H1 (cell line): ENCODE results near the gene FOXM1. TPM values are rescaled to one million over a fixed set of nuclear protein-coding genes. Genes with fewer than 3 reads are reported as not detected.

Experiments
- CTCF ChIA-PET: fragments of 300-600 bp; sonication (Branson Sonifier 250); formaldehyde crosslinking; loops from one replicate; lab custom pipeline; 2021; ENCODE audit not compliant: partially characterized antibody; lab: Charles Lee
- POLR2A ChIA-PET: fragments of 300-600 bp; sonication (Branson Sonifier 250); formaldehyde crosslinking; loops from one replicate; lab custom pipeline; 2021; ENCODE audit warnings: inconsistent platforms; ENCODE audit not compliant: partially characterized antibody; lab: Charles Lee
- DNase-seq, 2 experiments: peaks; one replicate each; pipeline versions ENCODE4 v3.0.0 to v3.0.0-alpha.2; 2010 to 2022; ENCODE audit warnings: low spot score in 2 of 2, low read depth in 1 of 2, mixed read lengths in 1 of 2
- FAIRE-seq: peaks from 2 replicates; lab custom pipeline; 2011; peaks lifted over from hg19 to GRCh38; lab: Jason Lieb, UNC
- H2AFZ ChIP-seq: 2 replicates; pipeline ENCODE4 v1.8.1; 2012; ENCODE audit warnings: low read length, inconsistent platforms
- H2AK5ac ChIP-seq: 2 replicates; pipeline ENCODE4 v1.6.1; 2013; ENCODE audit warnings: low read depth, low read length
- H2BK120ac ChIP-seq: replicated peaks from 2 replicates; pipeline ENCODE3; 2013; ENCODE audit warnings: low read depth, low read length, inconsistent platforms
- H2BK12ac ChIP-seq: 2 replicates; pipeline ENCODE4 v1.6.1; 2013; ENCODE audit warnings: low read depth, low read length
- H2BK15ac ChIP-seq: 2 replicates; pipeline ENCODE4 v1.6.1; 2013; ENCODE audit warnings: low read length
- H2BK20ac ChIP-seq: 2 replicates; pipeline ENCODE4 v1.6.1; 2013; ENCODE audit warnings: low read length
- H2BK5ac ChIP-seq: 2 replicates; pipeline ENCODE4 v1.6.1; 2013; ENCODE audit warnings: low read depth, low read length
- H3K14ac ChIP-seq: 2 replicates; pipeline ENCODE4 v1.6.1; 2013; ENCODE audit warnings: inconsistent platforms; ENCODE audit not compliant: insufficient read length
- H3K18ac ChIP-seq: 2 replicates; pipeline ENCODE4 v1.6.1; 2013; ENCODE audit warnings: low read length; ENCODE audit errors: extremely low read depth
- H3K23ac ChIP-seq: 2 replicates; pipeline ENCODE4 v1.6.1; 2013; ENCODE audit warnings: inconsistent platforms; ENCODE audit not compliant: insufficient read length
- H3K23me2 ChIP-seq: 2 replicates; pipeline ENCODE4 v1.6.1; 2013; ENCODE audit warnings: low read depth, low read length
- H3K27ac ChIP-seq: 2 replicates; pipeline ENCODE4 v1.6.1; 2011; ENCODE audit warnings: low read depth, low read length, inconsistent platforms
- H3K27me3 ChIP-seq, 4 experiments: replicated peaks in 1 of 4; 1 replicate in 1 of 4; 2 replicates in 3 of 4; pipeline versions ENCODE4 v1.6.1 to v1.8.1; 2011 to 2013; ENCODE audit warnings: low read length in 3 of 4, mild to moderate bottlenecking in 3 of 4, inconsistent platforms in 2 of 4, mixed read lengths in 2 of 4, moderate library complexity in 1 of 4; ENCODE audit not compliant: control insufficient read depth in 3 of 4, insufficient read depth in 3 of 4; ENCODE audit errors: extremely low read depth in 1 of 4
- H3K36me3 ChIP-seq, 4 experiments: 2 replicates each; pipeline versions ENCODE4 v1.6.1 to v1.8.1; 2011 to 2013; ENCODE audit warnings: mild to moderate bottlenecking in 4 of 4, low read length in 3 of 4, moderate library complexity in 2 of 4, control low read depth in 1 of 4, inconsistent platforms in 1 of 4; ENCODE audit not compliant: insufficient read depth in 4 of 4, control insufficient read depth in 2 of 4
- H3K4ac ChIP-seq: replicated peaks from 2 replicates; pipeline ENCODE3; 2013; ENCODE audit warnings: low read length, low read depth, mixed read lengths, inconsistent platforms; ENCODE audit not compliant: insufficient read length
- H3K4me1 ChIP-seq, 4 experiments: replicated peaks in 1 of 4; 1 replicate in 1 of 4; 2 replicates in 3 of 4; pipeline versions ENCODE4 v1.6.1 to v1.8.1; 2011 to 2013; ENCODE audit warnings: low read length in 3 of 4, inconsistent platforms in 2 of 4, mixed read lengths in 1 of 4; ENCODE audit not compliant: insufficient read depth in 4 of 4, control insufficient read depth in 3 of 4
- H3K4me2 ChIP-seq, 2 experiments: 2 replicates each; pipeline versions ENCODE4 v1.6.1 to v1.8.1; 2011 to 2013; ENCODE audit warnings: low read depth in 2 of 2, low read length in 2 of 2, control low read depth in 1 of 2, inconsistent platforms in 1 of 2, mild to moderate bottlenecking in 1 of 2; ENCODE audit not compliant: insufficient read depth in 1 of 2
- H3K4me3 ChIP-seq, 4 experiments: fragments of 200-600, 300-600 bp in 1 of 4; sonication (generic), shearing (Covaris generic), sonication (Bioruptor Twin) in 1 of 4; 2 replicates each; pipeline versions ENCODE4 v1.5.1 to v1.8.1; 2011 to 2016; ENCODE audit warnings: low read length in 4 of 4, low read depth in 3 of 4, control low read depth in 2 of 4, inconsistent platforms in 2 of 4, mild to moderate bottlenecking in 2 of 4, mixed read lengths in 1 of 4, moderate library complexity in 1 of 4; ENCODE audit not compliant: insufficient read depth in 2 of 4; ENCODE audit errors: extremely low read depth in 1 of 4
- H3K56ac ChIP-seq: replicated peaks from 2 replicates; pipeline ENCODE3; 2013; ENCODE audit warnings: low read depth, mild to moderate bottlenecking, mixed read lengths, low read length, inconsistent platforms; ENCODE audit not compliant: insufficient read length
- H3K79me1 ChIP-seq: 2 replicates; pipeline ENCODE4 v1.6.1; 2013; ENCODE audit warnings: low read depth, low read length, control low read depth
- H3K79me2 ChIP-seq, 2 experiments: 2 replicates each; pipeline versions ENCODE4 v1.6.1 to v1.8.1; 2012 to 2013; ENCODE audit warnings: low read length in 2 of 2, mild to moderate bottlenecking in 2 of 2, inconsistent platforms in 1 of 2; ENCODE audit not compliant: insufficient read depth in 2 of 2, control insufficient read depth in 1 of 2
- H3K9ac ChIP-seq, 4 experiments: replicated peaks in 1 of 4; 1 replicate in 1 of 4; 2 replicates in 3 of 4; pipeline versions ENCODE4 v1.6.1 to v1.8.1; 2011 to 2013; ENCODE audit warnings: low read depth in 3 of 4, low read length in 3 of 4, control low read depth in 2 of 4, mild to moderate bottlenecking in 2 of 4, moderate library complexity in 2 of 4, inconsistent platforms in 1 of 4; ENCODE audit errors: extremely low read depth in 1 of 4
- H3K9me3 ChIP-seq, 2 experiments: 2 replicates each; pipeline versions ENCODE4 v1.6.1 to v1.8.1; 2012 to 2013; ENCODE audit warnings: mild to moderate bottlenecking in 2 of 2, moderate library complexity in 2 of 2, control low read depth in 1 of 2, inconsistent platforms in 1 of 2, low read depth in 1 of 2, low read length in 1 of 2, mixed read lengths in 1 of 2; ENCODE audit not compliant: insufficient read depth in 2 of 2
- H4K20me1 ChIP-seq, 2 experiments: replicated peaks in 1 of 2; 2 replicates each; pipeline versions ENCODE3 to v1.8.1; 2011 to 2013; ENCODE audit warnings: inconsistent platforms in 2 of 2, low read length in 2 of 2, mild to moderate bottlenecking in 1 of 2; ENCODE audit not compliant: insufficient read depth in 2 of 2, control insufficient read depth in 1 of 2
- H4K5ac ChIP-seq: 2 replicates; pipeline ENCODE4 v1.6.1; 2013; ENCODE audit warnings: low read length, low read depth, mixed read lengths, inconsistent platforms; ENCODE audit not compliant: insufficient read length
- H4K8ac ChIP-seq: 2 replicates; pipeline ENCODE4 v1.8.0; 2013; ENCODE audit warnings: mild to moderate bottlenecking, moderate library complexity, low read length, inconsistent platforms; ENCODE audit not compliant: insufficient read depth; ENCODE audit errors: extremely low read depth
- H4K91ac ChIP-seq: replicated peaks from 2 replicates; pipeline ENCODE3; 2013; ENCODE audit warnings: low read length, mixed read lengths, inconsistent platforms; ENCODE audit not compliant: insufficient read length
- CTBP2 ChIP-seq: IDR thresholded peaks from 2 replicates; pipeline ENCODE4 v1.7.0; 2011; ENCODE audit warnings: borderline replicate concordance, mild to moderate bottlenecking, moderate library complexity, mixed read lengths, low read length; ENCODE audit not compliant: insufficient read depth, insufficient read length
- GTF2F1 ChIP-seq: IDR thresholded peaks from 2 replicates; pipeline ENCODE4 v1.6.1; 2012; ENCODE audit warnings: low read depth, low read length, improper control_type of control experiment, borderline replicate concordance
- JUN ChIP-seq: IDR thresholded peaks from 2 replicates; pipeline ENCODE4 v1.6.1; 2011; ENCODE audit warnings: low read depth, mild to moderate bottlenecking, improper control_type of control experiment, low read length
- JUND ChIP-seq: IDR thresholded peaks from 2 replicates; pipeline ENCODE4 v1.6.1; 2011; ENCODE audit warnings: mild to moderate bottlenecking, improper control_type of control experiment, low read length
- KDM1A ChIP-seq: fragments of 200-600, 300-600 bp; sonication (generic); IDR thresholded peaks from 2 replicates; pipeline ENCODE4 v1.7.1; 2016; ENCODE audit warnings: mild to moderate bottlenecking, low read length, borderline replicate concordance
- MAFK ChIP-seq: IDR thresholded peaks from 2 replicates; pipeline ENCODE4 v1.6.1; 2012; ENCODE audit warnings: low read depth, mild to moderate bottlenecking, improper control_type of control experiment, low read length
- RAD21 ChIP-seq, 2 experiments: IDR thresholded peaks in 1 of 2; conservative IDR thresholded peaks in 1 of 2; 2 replicates each; pipeline ENCODE4 v1.6.1; 2011; ENCODE audit warnings: low read depth in 2 of 2, low read length in 2 of 2, improper control_type of control experiment in 1 of 2, inconsistent platforms in 1 of 2, mild to moderate bottlenecking in 1 of 2, moderate library complexity in 1 of 2
- RNF2 ChIP-seq: fragments of 200-900, 300-1000 bp; sonication (generic); IDR thresholded peaks from 2 replicates; pipeline ENCODE4 v1.7.1; 2016; ENCODE audit warnings: borderline replicate concordance, low read depth, mild to moderate bottlenecking, antibody characterized with exemption, low read length; ENCODE audit not compliant: poor library complexity, severe bottlenecking; ENCODE audit errors: missing control alignments
- SIX5 ChIP-seq: IDR thresholded peaks from 2 replicates; pipeline ENCODE4 v1.6.1; 2011; ENCODE audit warnings: mild to moderate bottlenecking, low read depth, low read length
- SP2 ChIP-seq: IDR thresholded peaks from 2 replicates; pipeline ENCODE4 v1.6.1; 2012; ENCODE audit warnings: mild to moderate bottlenecking, low read length, inconsistent platforms
- TAF7 ChIP-seq: optimal IDR thresholded peaks from 2 replicates; pipeline ENCODE3; 2011; ENCODE audit warnings: low read depth, mild to moderate bottlenecking, inconsistent platforms, low read length, moderate library complexity, borderline replicate concordance
- TCF12 ChIP-seq: IDR thresholded peaks from 2 replicates; pipeline ENCODE4 v1.6.1; 2011; ENCODE audit warnings: low read depth, mild to moderate bottlenecking, low read length
- WGBS, 2 experiments: shearing (Covaris generic) in 1 of 2; methylation state at CpG; one replicate each; pipeline versions ENCODE4 v1.1.6 to v1.1.7; 2013 to 2015; ENCODE audit warnings: low lambda C conversion rate in 2 of 2, mixed read lengths in 2 of 2, inconsistent platforms in 1 of 2, low coverage in 1 of 2, missing lambda C conversion rate in 1 of 2; ENCODE audit not compliant: insufficient replicate concordance in 2 of 2, insufficient coverage in 1 of 2, insufficient read length in 1 of 2; ENCODE audit errors: extremely low coverage in 1 of 2, missing lambda C conversion rate in 1 of 2; 5-methylcytosine and 5-hydroxymethylcytosine counted together
- polyA plus RNA-seq, 7 experiments: library from polyadenylated mRNA; depleted of rRNA in 3 of 7; stranded (reverse) in 5 of 7; unstranded in 2 of 7; fragments of >200 nt in 5 of 7; fragments of 200-250 nt in 2 of 7; gene quantifications; 1 replicate in 5 of 7; 2 replicates in 1 of 7; 4 replicates in 1 of 7; pipeline versions ENCODE4 v1.2.1 to v1.2.3, GENCODE V29; 2011 to 2013; ENCODE audit warnings: missing spikeins in 2 of 7, mixed read lengths in 2 of 7
- total RNA-seq: library from RNA; stranded (reverse); fragmentation: NEBNext Ultra II Directional; extraction: Animal tissue kit (Norgen Biotek cat#: 25700); gene quantifications from 2 replicates; pipeline ENCODE4 v1.2.1, GENCODE V29; 2021

The FOXM1 gene
- total and polyA plus RNA-seq, 2 of the 8 experiments (the other 6 are each of a cell fraction or from before 2014, with no cell fraction given): 58.1 to 121 TPM

- Histone ChIP-seq H2BK15ac (no peak overlapping the region), H2AK5ac (no peak overlapping the region), H2AFZ (no peak overlapping the region), H2BK120ac (no peak overlapping the region), H3K4me3 (no peak overlapping the region), H3K14ac (no peak overlapping the region), H2BK12ac (no peak overlapping the region), H3K56ac (no peak overlapping the region), H4K5ac (no peak overlapping the region), H3K27me3 (no peaks in the 10 kb centered on the region), H3K4me1 (peaks cover 2 to 5% (median 2%) of the 10 kb centered on the region in 4 experiments; a peak in 4 of 7 replicates), H4K8ac (no peak overlapping the region), H3K79me1 (peaks cover 4% of the 10 kb centered on the region; the same call in 1 of the 2 replicates), H2BK5ac (no peak overlapping the region), H3K4me2 (no peak overlapping the region), H3K79me2 (peaks cover 0 to 12% of the 10 kb centered on the region in 2 experiments; a peak in 2 of 4 replicates), H3K9ac (no peak overlapping the region), H3K23ac (no peak overlapping the region), H3K23me2 (no peaks in the 10 kb centered on the region; the same call in 1 of the 2 replicates), H4K91ac (no peak overlapping the region), H4K20me1 (peaks cover 3 to 6% of the 10 kb centered on the region in 2 experiments), H3K18ac (no peak overlapping the region), H2BK20ac (no peak overlapping the region), H3K4ac (no peak overlapping the region), H3K36me3 (peaks cover 8 to 27% (median 18%) of the 10 kb centered on the region in 4 experiments), H3K27ac (no peak overlapping the region), H3K9me3 (no peaks in the 10 kb centered on the region)
- FAIRE-seq: no peak
- ChIA-PET CTCF (interaction anchor here (0.7 to 15.6 kb wide), 14 partner anchors 9 to 155 kb away, joined by 3 to 143 read pairs (median 6); no protein-coding TSS in a partner anchor), POLR2A (interaction anchor here (0.6 to 1.3 kb wide), 3 partner anchors 10 to 64 kb away, joined by 3 to 5 read pairs (median 3); partner anchors contain the start of genes FOXM1 and RHNO1)
- no peak for DNase-seq
- 96% methylated on average over 10 of the region's 10 CpGs; no CpG with 5 or more reads in 1 of the 2 experiments for WGBS, 2 experiments
- TF ChIP-seq MAFK (no peak), RNF2 (no peak), SIX5 (no peak), SP2 (no peak), KDM1A (no peak), RAD21 (IDR thresholded peaks at IDR 0.05 in 1 of 2, conservative IDR thresholded peaks at IDR 0.05 in 1 of 2; ENCODE audit: low read depth in 2 of 2, low read length in 2 of 2) (no peak), GTF2F1 (no peak), JUN (no peak), TAF7 (no peak), JUND (no peak), TCF12 (no peak), CTBP2 (no peak)
Observed at GRCh38 chr12:2886768-2887450, 9.9 kb upstream of the FOXM1 start.
